B cell (primary cell): ENCODE measurements around the gene ARHGAP15. TPM values are rescaled to one million over a fixed set of nuclear protein-coding genes. Genes with fewer than 3 reads are reported as not detected.

Experiments used
- ATAC-seq: fragments of 200-7000 bp; cut with Tn5 transposase; one replicate; pipeline ENCODE4 v1.10.0; 2021; ENCODE audit warnings: low read depth, mild to moderate bottlenecking, moderate number of reproducible peaks, moderate library complexity
- CTCF ChIA-PET: fragments of 350-600 bp; sonication (Branson Sonifier 250); formaldehyde crosslinking; loops from one replicate; lab custom pipeline; 2021; ENCODE audit warnings: antibody characterized with exemption, inconsistent platforms; lab: Charles Lee
- POLR2A ChIA-PET: fragments of 350-600 bp; sonication (Branson Sonifier 250); formaldehyde crosslinking; loops from one replicate; lab custom pipeline; 2021; ENCODE audit warnings: antibody characterized with exemption; lab: Charles Lee
- DNase-seq: peaks from one replicate; pipeline ENCODE4 v3.0.0; 2013
- H2AFZ ChIP-seq: 2 replicates; pipeline ENCODE4 v1.6.1; 2012; ENCODE audit warnings: mild to moderate bottlenecking, low read depth, low read length; ENCODE audit not compliant: insufficient read depth, poor library complexity, severe bottlenecking
- H3K27ac ChIP-seq, 2 donors: 1 replicate in 1 of 2; 2 replicates in 1 of 2; pipeline ENCODE4 v1.5.1; 2012 to 2013; ENCODE audit warnings: low read length in 2 of 2, mild to moderate bottlenecking in 2 of 2, moderate library complexity in 1 of 2
- H3K27me3 ChIP-seq, 4 experiments: fragments of 200-600 bp in 1 of 4; sonication (generic) in 1 of 4; replicated peaks in 1 of 4; 1 replicate in 2 of 4; 2 replicates in 2 of 4; pipeline versions ENCODE4 v1.6.1 to v1.7.0; 2013 to 2016; ENCODE audit warnings: low read length in 3 of 4, mild to moderate bottlenecking in 2 of 4, mixed read lengths in 1 of 4, moderate library complexity in 1 of 4; ENCODE audit not compliant: insufficient read depth in 4 of 4, control insufficient read depth in 3 of 4; ENCODE audit errors: control extremely low read depth in 1 of 4
- H3K36me3 ChIP-seq, 2 experiments: replicated peaks in 1 of 2; 1 replicate in 1 of 2; 2 replicates in 1 of 2; pipeline versions ENCODE4 v1.6.1 to v1.7.1; 2013; ENCODE audit warnings: low read length in 1 of 2; ENCODE audit not compliant: insufficient read depth in 2 of 2, control insufficient read depth in 1 of 2; ENCODE audit errors: control extremely low read depth in 1 of 2, extremely low read depth in 1 of 2
- H3K4me1 ChIP-seq, 2 donors: fragments of 200-600 bp in 1 of 2; sonication (generic) in 1 of 2; 1 replicate in 1 of 2; 2 replicates in 1 of 2; pipeline versions ENCODE4 v1.5.1 to v1.6.1; 2013 to 2017; ENCODE audit warnings: low read length in 2 of 2; ENCODE audit not compliant: control insufficient read depth in 2 of 2, insufficient read depth in 2 of 2
- H3K4me2 ChIP-seq: replicated peaks from 2 replicates; pipeline ENCODE3; 2012; ENCODE audit warnings: mild to moderate bottlenecking, low read depth, low read length; ENCODE audit not compliant: poor library complexity, severe bottlenecking
- H3K4me3 ChIP-seq, 5 experiments: fragments of 200-600 bp in 1 of 5; sonication (generic) in 1 of 5; 1 replicate in 3 of 5; 2 replicates in 2 of 5; pipeline versions ENCODE4 v1.5.1 to v1.7.0; 2011 to 2016; ENCODE audit warnings: low read length in 4 of 5, mild to moderate bottlenecking in 4 of 5, low read depth in 2 of 5, control low read depth in 1 of 5, moderate library complexity in 1 of 5; ENCODE audit not compliant: insufficient read depth in 1 of 5; ENCODE audit errors: control extremely low read depth in 1 of 5, extremely low read depth in 1 of 5
- H3K79me2 ChIP-seq: fragments of 200-600 bp; sonication (generic); one replicate; pipeline ENCODE4 v1.6.0; 2016; ENCODE audit warnings: low read length; ENCODE audit not compliant: control insufficient read depth, insufficient read depth
- H3K9ac ChIP-seq: fragments of 200-600 bp; sonication (generic); 2 replicates; pipeline ENCODE4 v1.6.1; 2017; ENCODE audit warnings: mild to moderate bottlenecking, low read length, moderate library complexity
- H3K9me3 ChIP-seq, 3 donors: one replicate each; pipeline versions ENCODE4 v1.6.1 to v1.7.1; 2013; ENCODE audit warnings: low read length in 2 of 3; ENCODE audit not compliant: control insufficient read depth in 2 of 3, insufficient read depth in 1 of 3; ENCODE audit errors: control extremely low read depth in 1 of 3
- H4K20me1 ChIP-seq: 2 replicates; pipeline ENCODE4 v1.6.0; 2012; ENCODE audit warnings: mild to moderate bottlenecking, low read length; ENCODE audit not compliant: insufficient read depth, control insufficient read depth, poor library complexity, severe bottlenecking
- H3K27ac Mint-ChIP-seq: one replicate; pipeline ENCODE4 v1.8.0; 2021; ENCODE audit warnings: mixed read lengths
- H3K27me3 Mint-ChIP-seq: one replicate; pipeline ENCODE4 v1.8.0; 2021; ENCODE audit warnings: mixed read lengths
- H3K4me1 Mint-ChIP-seq: one replicate; pipeline ENCODE4 v1.8.0; 2021; ENCODE audit warnings: mixed read lengths
- H3K4me3 Mint-ChIP-seq: one replicate; pipeline ENCODE4 v1.8.0; 2021; ENCODE audit warnings: mixed read lengths
- H3K9me3 Mint-ChIP-seq: one replicate; pipeline ENCODE4 v1.8.0; 2022; ENCODE audit warnings: mixed read lengths; ENCODE audit not compliant: insufficient read depth
- EZH2 ChIP-seq: IDR thresholded peaks from 2 replicates; pipeline ENCODE4 v1.6.1; 2012; ENCODE audit warnings: borderline replicate concordance, low read depth, mild to moderate bottlenecking, moderate library complexity, low read length; ENCODE audit not compliant: insufficient read depth, poor library complexity, severe bottlenecking
- whole genome bisulfite sequencing: methylation state at CpG from one replicate; pipeline ENCODE4 v1.1.5; 2013; ENCODE audit warnings: missing lambda C conversion rate; ENCODE audit not compliant: insufficient coverage; 5-methylcytosine and 5-hydroxymethylcytosine counted together
- intact Hi-C: fragments of 100-400 bp; cut with micrococcal nuclease; formaldehyde crosslinking; loops from one replicate; pipeline ENCODE4 v1.10.0; 2022
- polyA plus RNA-seq: library from polyadenylated mRNA; depleted of rRNA; stranded (reverse); fragments of >200 nt; gene quantifications from 2 replicates; pipeline ENCODE4 v1.2.3, GENCODE V29; 2012
- total RNA-seq, 2 donors: library from RNA; stranded (reverse); fragments of 120-200 nt in 1 of 2; gene quantifications; 1 replicate in 1 of 2; 2 replicates in 1 of 2; pipeline versions ENCODE4 v1.2.3 to v1.2.4, GENCODE V29; 2013 to 2022
- TF ChIP-seq, protein P1 (sequence below): fragments of 200-600 bp; IDR thresholded peaks from one replicate; pipeline ENCODE4 v1.8.0; 2022; ENCODE audit warnings: antibody characterized with exemption, mild to moderate bottlenecking

Gene ARHGAP15
- total and polyA plus RNA-seq, 2 donors (not counting 1 experiment from before 2014, with no cell fraction given) = 58.6 to 187 TPM

DNA sequence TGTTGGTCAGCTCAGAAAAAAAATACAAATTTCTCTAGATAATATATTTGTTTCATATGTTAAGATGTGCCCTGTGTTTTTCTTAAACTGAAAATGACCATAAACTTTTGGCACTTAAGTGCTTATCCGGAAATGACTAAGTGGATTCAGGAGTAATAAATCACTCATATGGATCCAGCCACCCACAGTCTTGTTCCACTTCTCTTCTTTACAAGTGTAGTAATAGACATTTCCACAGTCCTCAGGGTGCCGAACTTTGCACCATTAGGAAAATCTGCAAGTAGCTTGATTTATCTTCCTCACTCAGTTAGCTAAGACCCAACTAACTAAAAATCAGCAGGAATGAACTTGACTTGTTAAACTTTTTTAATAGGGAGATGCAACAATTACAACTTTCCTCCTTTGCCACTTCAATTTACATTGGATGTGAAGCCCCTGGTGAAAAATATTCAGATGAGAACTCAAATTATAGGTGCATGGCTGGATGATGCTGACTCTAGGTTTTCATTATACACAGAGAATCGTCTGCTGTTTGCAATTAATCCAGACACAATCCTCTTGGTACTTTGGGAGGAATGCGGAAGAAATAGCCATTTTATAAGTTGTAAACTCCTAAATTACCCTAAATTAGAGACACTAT lies 322.5 kb downstream of the ARHGAP15 start:
- intact Hi-C loops = no loop called here
- TF ChIP-seq, protein P1, sequence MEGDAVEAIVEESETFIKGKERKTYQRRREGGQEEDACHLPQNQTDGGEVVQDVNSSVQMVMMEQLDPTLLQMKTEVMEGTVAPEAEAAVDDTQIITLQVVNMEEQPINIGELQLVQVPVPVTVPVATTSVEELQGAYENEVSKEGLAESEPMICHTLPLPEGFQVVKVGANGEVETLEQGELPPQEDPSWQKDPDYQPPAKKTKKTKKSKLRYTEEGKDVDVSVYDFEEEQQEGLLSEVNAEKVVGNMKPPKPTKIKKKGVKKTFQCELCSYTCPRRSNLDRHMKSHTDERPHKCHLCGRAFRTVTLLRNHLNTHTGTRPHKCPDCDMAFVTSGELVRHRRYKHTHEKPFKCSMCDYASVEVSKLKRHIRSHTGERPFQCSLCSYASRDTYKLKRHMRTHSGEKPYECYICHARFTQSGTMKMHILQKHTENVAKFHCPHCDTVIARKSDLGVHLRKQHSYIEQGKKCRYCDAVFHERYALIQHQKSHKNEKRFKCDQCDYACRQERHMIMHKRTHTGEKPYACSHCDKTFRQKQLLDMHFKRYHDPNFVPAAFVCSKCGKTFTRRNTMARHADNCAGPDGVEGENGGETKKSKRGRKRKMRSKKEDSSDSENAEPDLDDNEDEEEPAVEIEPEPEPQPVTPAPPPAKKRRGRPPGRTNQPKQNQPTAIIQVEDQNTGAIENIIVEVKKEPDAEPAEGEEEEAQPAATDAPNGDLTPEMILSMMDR = no peak
- no peak for TF ChIP-seq EZH2
- Histone ChIP-seq H3K4me2 (no peak overlapping the region), H3K4me1 (no peaks in the 10 kb centered on the region), H2AFZ (no peak overlapping the region), H3K79me2 (no peaks in the 10 kb centered on the region), H3K27me3 (no peaks in the 10 kb centered on the region), H3K9me3 (no peaks in the 10 kb centered on the region), H3K9ac (no peak overlapping the region), H3K36me3 (peaks cover 8 to 20% of the 10 kb centered on the region in 2 experiments), H4K20me1 (peaks cover 4% of the 10 kb centered on the region), H3K27ac (no peak overlapping the region), H3K4me3 (no peak overlapping the region)
- ATAC-seq = no peak
- H3K4me1 Mint-ChIP-seq = peaks cover 4% of the 10 kb centered on the region
- H3K27ac Mint-ChIP-seq = no peak overlapping the region
- CTCF ChIA-PET = no interaction called here
- H3K9me3 Mint-ChIP-seq = no peaks in the 10 kb centered on the region
- no peak overlapping the region for H3K4me3 Mint-ChIP-seq
- POLR2A ChIA-PET = no interaction called here
- H3K27me3 Mint-ChIP-seq = no peaks in the 10 kb centered on the region
- WGBS = 20% methylated on average over 1 of the region's 4 CpGs
- no peak for DNase-seq

DNA sequence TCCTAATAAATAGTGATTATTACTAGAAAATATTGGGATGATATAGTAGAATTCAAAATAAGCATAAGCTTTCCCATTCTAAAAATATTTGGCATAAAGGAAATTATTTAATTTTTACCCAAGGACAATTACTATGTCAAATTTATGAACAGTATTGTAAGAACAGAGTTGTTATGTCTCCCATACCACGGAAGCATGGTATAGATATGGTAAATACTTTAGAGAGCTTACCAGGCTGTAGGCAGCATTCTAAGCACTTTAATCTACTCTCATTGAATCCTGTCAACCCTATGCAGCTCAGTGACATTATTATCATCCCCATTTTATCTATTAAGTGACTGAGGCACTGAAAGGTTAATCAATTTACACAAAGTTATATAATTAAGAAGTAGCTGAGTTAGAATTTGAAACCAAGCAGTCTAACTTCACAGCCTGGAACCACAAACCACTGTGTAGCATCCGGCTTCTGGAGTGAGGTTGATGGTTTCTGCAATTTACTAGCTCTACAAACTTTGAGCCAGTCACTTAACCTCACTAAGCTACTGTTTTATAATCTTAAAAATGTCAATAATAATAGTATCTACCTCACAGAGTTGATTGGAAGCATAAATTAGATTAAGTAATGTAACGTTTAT lies 323.7 kb downstream of the ARHGAP15 start:
- H3K27ac ChIP-seq = no peak overlapping the region
- H2AFZ ChIP-seq = no peak overlapping the region
- intact Hi-C loops = no loop called here
- Mint-ChIP-seq H3K4me1 (peaks cover 4% of the 10 kb centered on the region), H3K9me3 (no peaks in the 10 kb centered on the region), H3K27me3 (no peaks in the 10 kb centered on the region), H3K27ac (no peak overlapping the region), H3K4me3 (no peak overlapping the region)
- WGBS = no CpG with 5 or more reads among the region's 3 CpGs
- ChIA-PET POLR2A (no interaction called here), CTCF (no interaction called here)
- H3K4me2 ChIP-seq = no peak overlapping the region
- H3K79me2 ChIP-seq = no peaks in the 10 kb centered on the region
- H3K9ac ChIP-seq = no peak overlapping the region
- no peak for TF ChIP-seq EZH2
- TF ChIP-seq, protein P1 = no peak
- H3K27me3 ChIP-seq = no peaks in the 10 kb centered on the region
- H3K9me3 ChIP-seq = no peaks in the 10 kb centered on the region
- H3K36me3 ChIP-seq = peaks cover 8 to 20% of the 10 kb centered on the region in 2 experiments
- DNase-seq (no peak), ATAC-seq (no peak)
- H3K4me3 ChIP-seq = no peak overlapping the region
- peaks cover 4% of the 10 kb centered on the region for H4K20me1 ChIP-seq
- no peaks in the 10 kb centered on the region for H3K4me1 ChIP-seq
